GM18870 (cell line): ENCODE measurements around the gene VPS26C.
A peak's percentile ranks its signal among the peaks of the same experiment; 100 is the strongest.

Source experiments
- ATAC-seq: cut with Tn5 transposase; IDR thresholded peaks from one replicate; pipeline ENCODE4 v1.9.1; 2021; ENCODE audit warnings: moderate library complexity; ENCODE audit not compliant: unreplicated experiment

Gene VPS26C

GRCh38 chr21:37207441-37208009, 59.6 kb downstream of the VPS26C start:
- peak; percentile 58 for ATAC-seq

GRCh38 chr21:37206496-37206895, 60.6 kb downstream of the VPS26C start:
- ATAC-seq, result no peak

- no peak for ATAC-seq
Observed at GRCh38 chr21:37204580-37204979, 62.6 kb downstream of the VPS26C start.

- no peak for ATAC-seq
Observed at GRCh38 chr21:37202221-37203110, 64.7 kb downstream of the VPS26C start.

GRCh38 chr21:37200641-37201480, 66.3 kb downstream of the VPS26C start:
- ATAC-seq, result no peak

DNA sequence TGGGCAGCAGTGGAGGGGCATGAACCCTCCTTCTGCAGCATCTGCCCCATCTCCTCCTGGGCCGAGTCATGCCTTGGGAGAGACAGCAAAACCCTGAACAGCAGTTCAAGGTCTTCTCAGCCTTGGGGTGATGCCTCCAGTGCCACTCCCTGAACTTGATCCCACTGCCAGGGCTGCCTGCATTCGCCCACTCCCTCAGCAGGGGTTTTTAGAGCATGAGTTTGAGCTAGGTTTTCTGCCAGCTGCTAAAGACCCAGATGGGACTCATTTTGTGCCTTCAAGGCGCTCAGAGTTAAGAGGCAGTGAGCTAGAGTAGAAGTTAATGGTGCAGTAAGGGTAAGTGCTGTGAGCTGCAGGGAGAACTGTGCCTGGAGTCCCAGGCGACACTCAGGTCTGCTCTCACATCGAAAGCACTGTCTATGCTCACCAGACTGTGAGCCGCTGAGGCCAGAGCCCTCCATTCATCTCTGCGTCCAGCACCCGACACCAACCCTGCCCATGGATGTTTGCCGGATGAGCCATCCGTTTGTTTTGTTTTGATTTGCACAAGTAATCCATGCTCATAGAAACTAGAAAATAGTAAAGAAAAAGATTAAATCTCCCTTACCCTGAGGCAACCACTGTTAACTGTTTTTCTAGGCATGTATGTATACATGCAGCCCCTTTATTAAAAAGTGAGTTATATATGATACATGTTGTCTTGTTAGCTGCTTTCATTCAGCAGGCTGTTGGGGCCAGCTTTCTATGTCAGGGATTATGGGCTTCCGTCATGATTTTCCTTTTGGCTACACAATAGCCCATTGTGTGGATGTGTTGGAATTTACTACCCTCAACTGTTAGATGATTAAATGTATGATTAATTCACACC, 67.8 kb downstream of the VPS26C start:
- ATAC-seq, result no peak

GRCh38 chr21:37197746-37198145, 69.4 kb downstream of the VPS26C start:
- no peak for ATAC-seq

DNA sequence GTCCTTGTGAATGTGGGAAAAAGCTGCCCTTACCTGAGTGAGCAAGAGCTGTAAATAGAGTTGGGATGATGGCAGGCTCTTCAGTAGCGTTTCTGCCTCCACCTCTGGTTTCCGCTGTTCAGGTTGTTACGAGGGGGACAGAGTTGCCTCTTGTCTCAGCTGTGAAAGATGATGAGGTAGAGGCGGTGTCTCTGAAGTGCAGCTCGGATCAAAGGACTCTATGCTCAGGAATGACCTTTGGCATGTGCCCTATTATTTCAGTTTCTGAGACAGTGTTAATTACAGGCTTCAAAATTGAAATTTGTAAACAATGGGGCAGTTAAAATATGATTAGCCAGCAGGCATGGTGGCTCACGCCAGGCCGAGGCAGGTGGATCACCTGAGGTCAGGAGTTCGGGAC, 70.3 kb downstream of the VPS26C start:
- no peak for ATAC-seq

DNA sequence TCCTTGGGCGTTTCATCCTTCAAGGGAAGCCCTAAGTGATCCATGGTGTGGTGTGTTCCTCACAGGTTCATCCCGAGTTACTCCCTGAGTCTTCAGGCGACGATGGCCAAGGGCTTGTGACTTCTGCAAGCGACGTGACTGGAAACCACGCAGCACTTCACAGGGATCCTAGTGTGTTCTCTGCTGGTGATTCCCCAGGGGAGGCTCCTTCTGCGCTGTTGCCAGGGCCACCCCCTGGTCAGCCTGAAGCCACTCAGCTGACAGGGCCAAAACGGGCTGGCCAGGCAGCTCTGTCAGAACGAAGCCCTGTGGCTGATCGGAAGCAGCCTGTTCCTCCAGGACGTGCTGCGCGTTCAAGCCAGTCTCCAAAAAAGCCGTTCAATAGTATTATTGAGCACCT, 71.5 kb downstream of the VPS26C start:
- no peak for ATAC-seq

- ATAC-seq, result no peak
Observed at GRCh38 chr21:37195059-37195458, 72.1 kb downstream of the VPS26C start.

DNA sequence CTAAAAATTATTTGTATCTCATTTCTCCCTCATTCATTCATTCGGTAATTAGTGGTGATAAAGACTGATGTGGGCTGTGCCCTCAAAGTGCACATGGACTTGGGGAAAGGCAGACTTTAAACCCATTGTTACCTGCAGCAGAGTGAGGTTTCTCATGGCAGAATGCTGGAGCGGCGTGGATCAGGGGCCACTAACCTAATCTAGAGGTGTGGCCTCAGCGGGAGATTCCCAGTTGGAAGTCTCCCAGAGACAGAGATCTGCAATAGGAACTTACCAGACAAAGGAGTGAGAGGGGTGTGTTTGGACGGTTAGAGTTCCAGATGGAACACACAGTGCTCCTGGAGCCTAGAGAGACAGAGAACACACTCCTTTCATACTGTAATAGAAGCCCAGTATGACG, 73.5 kb downstream of the VPS26C start:
- no peak for ATAC-seq

DNA sequence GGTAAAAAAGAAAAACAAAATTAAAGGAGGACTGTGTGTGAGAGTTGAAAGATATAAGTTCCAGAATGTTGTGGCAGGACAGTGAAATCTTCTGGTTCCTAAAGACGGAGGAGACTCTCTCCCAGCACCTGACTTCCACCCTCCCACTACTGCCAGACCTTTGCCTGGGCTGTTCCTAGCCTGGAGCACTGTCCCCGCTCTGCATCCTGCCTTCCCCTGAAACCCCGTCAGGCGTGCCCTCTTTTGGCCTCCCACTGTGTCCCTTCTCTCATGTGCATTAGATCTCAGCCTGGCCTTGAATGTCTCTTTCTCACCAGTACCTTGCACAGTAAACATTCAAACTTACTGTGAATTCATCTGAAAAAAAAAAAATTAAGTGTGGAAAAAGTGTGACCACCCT, 74.1 kb downstream of the VPS26C start:
- no peak for ATAC-seq

DNA sequence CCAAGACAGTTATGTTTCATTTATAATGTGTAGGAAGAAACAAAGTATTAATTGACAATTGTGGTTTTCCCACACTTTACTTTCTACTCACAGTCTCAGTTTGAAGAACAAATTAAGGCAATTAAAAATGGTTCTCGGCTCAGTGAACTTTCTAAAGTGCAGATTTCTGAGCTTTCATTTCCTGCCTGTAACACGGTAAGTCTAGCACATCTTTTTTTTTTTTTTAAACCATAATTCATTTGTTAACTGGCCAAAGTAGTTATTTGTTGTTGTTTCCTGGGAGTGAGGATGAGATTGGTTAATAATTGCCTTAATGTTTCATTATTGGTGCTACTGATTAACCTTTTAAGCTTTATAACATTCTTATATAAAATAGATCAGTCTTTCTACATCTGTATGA, 75.1 kb downstream of the VPS26C start:
- ATAC-seq, result no peak

GRCh38 chr21:37188825-37189224, 78.3 kb downstream of the VPS26C start:
- ATAC-seq, result no peak

- ATAC-seq, result no peak
Observed at GRCh38 chr21:37186983-37187382, 80.2 kb downstream of the VPS26C start.

GRCh38 chr21:37184784-37185593, 82.1 kb downstream of the VPS26C start:
- no peak for ATAC-seq

DNA sequence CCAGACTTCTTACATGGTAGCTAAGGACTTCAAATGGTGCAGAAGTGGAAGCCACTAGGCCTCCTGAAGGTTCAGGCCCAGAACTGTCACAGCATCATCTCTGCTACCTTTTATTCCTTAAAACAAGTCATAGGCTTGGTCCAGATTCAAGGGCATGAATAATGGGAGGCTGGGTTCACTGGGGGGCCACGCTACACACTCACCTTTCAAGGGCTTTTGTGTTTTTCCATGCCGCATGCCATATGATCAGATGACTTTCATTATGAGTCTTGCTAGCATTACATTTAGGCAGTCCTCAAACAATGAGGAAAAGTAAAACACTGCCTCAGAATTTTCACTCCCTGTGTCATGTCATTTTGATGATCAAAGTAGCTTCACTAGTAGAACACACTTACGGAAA, 83.4 kb downstream of the VPS26C start:
- ATAC-seq, result no peak

GRCh38 chr21:37182222-37182621, 84.9 kb downstream of the VPS26C start:
- no peak for ATAC-seq

DNA sequence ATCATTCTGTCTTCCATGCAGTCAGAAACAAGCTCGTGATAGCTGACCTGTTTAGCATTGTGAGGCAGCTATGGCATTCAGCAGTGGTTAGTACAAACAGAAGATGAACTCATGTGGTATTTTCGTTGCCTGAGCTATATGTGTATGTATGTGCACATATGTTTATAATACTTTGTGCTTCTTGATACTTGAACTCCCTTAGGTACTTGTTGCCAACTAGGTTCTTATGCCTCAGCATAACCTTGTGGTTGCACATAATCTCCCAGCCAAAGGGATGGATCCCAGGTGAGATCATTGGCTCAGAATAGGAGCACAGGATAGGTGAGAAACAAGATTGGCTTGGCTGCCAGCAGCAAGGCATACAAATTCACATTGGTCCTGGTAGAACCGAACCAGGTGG, 86.1 kb downstream of the VPS26C start:
- ATAC-seq, result no peak

DNA sequence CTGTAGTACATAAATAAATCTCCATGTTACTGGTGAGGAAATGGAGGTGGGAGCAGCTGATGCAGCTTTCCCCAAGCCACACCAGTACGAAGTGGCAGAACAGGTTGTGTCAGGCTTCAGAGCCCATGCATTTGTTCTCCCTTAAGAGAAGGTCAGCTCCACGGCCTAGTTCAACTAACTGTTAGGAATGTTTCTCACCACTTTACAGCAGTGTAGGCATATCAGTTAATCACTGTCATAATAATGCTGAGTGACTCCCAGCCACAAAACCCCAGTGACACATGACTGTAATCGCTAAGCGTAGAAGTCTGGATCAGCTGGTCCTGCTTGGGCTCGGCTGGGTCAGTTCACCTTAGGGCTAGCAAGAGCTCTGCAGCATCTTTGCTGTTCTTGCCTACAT, 90.4 kb downstream of the VPS26C start:
- ATAC-seq, result no peak
